DOHH2 (cell line): Measurements from ENCODE around the gene VWF.

Experiments
- CTCF ChIP-seq: fragments of 200-600 bp; sonication (generic); IDR thresholded peaks from one replicate; pipeline ENCODE4 v1.5.1; 2014; ENCODE audit warnings: antibody characterized with exemption, mild to moderate bottlenecking, low read depth, low read length; ENCODE audit not compliant: poor library complexity, severe bottlenecking
- EZH2phosphoT487 ChIP-seq: fragments of 200-600 bp; sonication (generic); IDR thresholded peaks from 2 replicates; pipeline ENCODE4 v1.6.1; 2017; ENCODE audit warnings: borderline replicate concordance, mild to moderate bottlenecking, antibody characterized with exemption, low read length, moderate library complexity, mixed read lengths

DNA sequence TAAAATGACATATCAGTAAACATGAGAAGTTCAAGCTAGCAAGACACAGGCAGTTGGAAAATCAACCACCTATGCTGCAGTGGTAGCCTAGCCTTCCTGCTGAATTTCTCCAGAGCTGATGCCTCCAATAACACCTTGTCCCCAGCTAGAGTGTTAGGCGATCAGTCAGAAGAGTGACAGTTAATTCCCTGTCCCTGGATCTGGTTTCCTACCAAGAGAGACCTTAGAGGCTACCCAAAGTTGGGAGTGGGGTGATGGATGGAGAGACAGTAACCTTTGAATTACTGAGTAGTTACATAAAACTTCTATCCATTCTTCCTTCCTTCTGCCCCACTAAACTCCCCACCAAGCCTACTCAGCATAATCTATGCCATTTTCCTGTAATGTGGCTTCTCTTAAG lies 177.5 kb downstream of the VWF start:
- TF ChIP-seq CTCF (no peak), EZH2phosphoT487 (no peak)
